Left lung (tissue), 10 donors: ENCODE measurements around the gene CCDC126. TPM values are rescaled to one million over a fixed set of nuclear protein-coding genes. Genes with fewer than 3 reads are reported as not detected.
A peak's percentile ranks its signal among the peaks of the same experiment; 100 is the strongest.

Source experiments
- ATAC-seq: fragments of 200-7000 bp; cut with Tn5 transposase; one replicate; pipeline ENCODE4 v1.9.1; 2020; ENCODE audit warnings: moderate library complexity
- DNase-seq, 4 donors: peaks; one replicate each; pipeline ENCODE4 v3.0.0-alpha.2; 2013 to 2020
- H3K27ac ChIP-seq, 2 donors: fragments of 200-600 bp; sonication (generic) in 1 of 2; one replicate each; pipeline versions ENCODE4 v1.5.0 to v1.8.0; 2020 to 2021
- H3K27me3 ChIP-seq, 2 donors: fragments of 200-600 bp; sonication (generic) in 1 of 2; one replicate each; pipeline versions ENCODE4 v1.5.0 to v1.8.0; 2020 to 2021
- H3K36me3 ChIP-seq, 2 donors: fragments of 200-600 bp; sonication (generic) in 1 of 2; one replicate each; pipeline versions ENCODE4 v1.5.0 to v1.8.0; 2020 to 2021
- H3K4me1 ChIP-seq, 2 donors: fragments of 200-600 bp; one replicate each; pipeline ENCODE4 v1.8.0; 2021
- H3K4me3 ChIP-seq, 2 donors: fragments of 200-600 bp; sonication (generic) in 1 of 2; one replicate each; pipeline versions ENCODE4 v1.5.0 to v1.8.0; 2020 to 2021; ENCODE audit warnings: mild to moderate bottlenecking in 1 of 2
- H3K9me3 ChIP-seq, 2 donors: fragments of 200-600 bp; sonication (generic) in 1 of 2; one replicate each; pipeline versions ENCODE4 v1.5.0 to v1.8.0; 2020 to 2021
- CTCF ChIP-seq, 2 donors: fragments of 200-600 bp; sonication (generic) in 1 of 2; IDR thresholded peaks; one replicate each; pipeline versions ENCODE4 v1.5.0 to v1.8.0; 2021; ENCODE audit warnings: antibody characterized with exemption in 2 of 2
- intact Hi-C, 2 donors: fragments of 100-400 bp; cut with DNase I; formaldehyde crosslinking; loops; one replicate each; pipeline versions ENCODE4 v1.11.2 to v1.14.2; 2022
- polyA plus RNA-seq, 6 donors: library from polyadenylated mRNA; unstranded; fragments of 120-200 nt; gene quantifications; one replicate each; pipeline ENCODE4 v1.2.1, GENCODE V29; 2013; ENCODE audit not compliant: insufficient read length in 6 of 6
- total RNA-seq, 2 donors: library from RNA; stranded (reverse); fragmentation: NEBNext Ultra II Directional; extraction: Animal tissue kit (Norgen Biotek cat#: 25700); gene quantifications; one replicate each; pipeline ENCODE4 v1.2.1, GENCODE V29; 2021
- donor health status: DM: no; HTN: yes; CAD: no.
- donor health status: DM: no; HTN: no; CAD: no.

Gene CCDC126
- total and polyA plus RNA-seq, 8 donors: 10.3 to 14.3 (median 11.9) TPM

- no peak for TF ChIP-seq CTCF (IDR thresholded peaks at IDR 0.05)
- no peaks in the 10 kb centered on the region for H3K4me1 ChIP-seq
- DNase-seq: no peak
- no peak for ATAC-seq
- intact Hi-C loops: no loop called here
- H3K36me3 ChIP-seq: no peaks in the 10 kb centered on the region
- H3K27me3 ChIP-seq: no peaks in the 10 kb centered on the region
- H3K9me3 ChIP-seq: no peaks in the 10 kb centered on the region
- H3K4me3 ChIP-seq: no peak overlapping the region
- no peak overlapping the region for H3K27ac ChIP-seq
Measured at GRCh38 chr7:23586159-23586558, 11.0 kb upstream of the CCDC126 start.

- Histone ChIP-seq H3K27ac (no peak overlapping the region), H3K27me3 (no peaks in the 10 kb centered on the region), H3K9me3 (no peaks in the 10 kb centered on the region), H3K4me1 (no peaks in the 10 kb centered on the region), H3K36me3 (no peaks in the 10 kb centered on the region), H3K4me3 (no peak overlapping the region)
- no peak for ATAC-seq
- no peak for TF ChIP-seq CTCF (IDR thresholded peaks at IDR 0.05)
- intact Hi-C loops: no loop called here
- no peak for DNase-seq
Measured at GRCh38 chr7:23590529-23590928, 6.7 kb upstream of the CCDC126 start.

GRCh38 chr7:23593706-23594105 is 3.5 kb upstream of the CCDC126 start:
- no peak for TF ChIP-seq CTCF (IDR thresholded peaks at IDR 0.05)
- intact Hi-C loops: no loop called here
- ATAC-seq (no peak), DNase-seq (no peak)
- H3K27ac ChIP-seq: no peak overlapping the region
- no peaks in the 10 kb centered on the region for H3K36me3 ChIP-seq
- peaks cover 5 to 14% of the 10 kb centered on the region in 2 donors for H3K4me1 ChIP-seq
- H3K4me3 ChIP-seq: no peak overlapping the region
- no peaks in the 10 kb centered on the region for H3K27me3 ChIP-seq
- H3K9me3 ChIP-seq: no peaks in the 10 kb centered on the region

- no peak for DNase-seq
- peak overlapping the region in 1 of 2 donors; percentile 7 for H3K27ac ChIP-seq
- no peaks in the 10 kb centered on the region for H3K36me3 ChIP-seq
- H3K9me3 ChIP-seq: no peaks in the 10 kb centered on the region
- H3K4me3 ChIP-seq: no peak overlapping the region
- H3K4me1 ChIP-seq: peaks cover 5 to 16% of the 10 kb centered on the region in 2 donors
- H3K27me3 ChIP-seq: no peaks in the 10 kb centered on the region
- no peak for ATAC-seq
- intact Hi-C loops: no loop called here
- TF ChIP-seq CTCF (IDR thresholded peaks at IDR 0.05): no peak
Measured at GRCh38 chr7:23594879-23595604, 2.1 kb upstream of the CCDC126 start.

GRCh38 chr7:23598296-23598695 is 1.1 kb downstream of the CCDC126 start:
- peak; percentile 32 for ATAC-seq
- no peaks in the 10 kb centered on the region for H3K27me3 ChIP-seq
- H3K4me1 ChIP-seq: peaks cover 5 to 16% of the 10 kb centered on the region in 2 donors
- H3K9me3 ChIP-seq: no peaks in the 10 kb centered on the region
- intact Hi-C loops: no loop called here
- H3K4me3 ChIP-seq: peak overlapping the region; percentile 70 to 82
- H3K36me3 ChIP-seq: no peaks in the 10 kb centered on the region
- DNase-seq: peak in 1 of 4 donors; percentile 13
- peak overlapping the region; percentile 95 to 97 for H3K27ac ChIP-seq
- no peak for TF ChIP-seq CTCF (IDR thresholded peaks at IDR 0.05)
